ENCODE data around the gene FANCC. TPM values are rescaled to one million over a fixed set of nuclear protein-coding genes. Genes with fewer than 3 reads are reported as not detected.

The FANCC gene, protein sequence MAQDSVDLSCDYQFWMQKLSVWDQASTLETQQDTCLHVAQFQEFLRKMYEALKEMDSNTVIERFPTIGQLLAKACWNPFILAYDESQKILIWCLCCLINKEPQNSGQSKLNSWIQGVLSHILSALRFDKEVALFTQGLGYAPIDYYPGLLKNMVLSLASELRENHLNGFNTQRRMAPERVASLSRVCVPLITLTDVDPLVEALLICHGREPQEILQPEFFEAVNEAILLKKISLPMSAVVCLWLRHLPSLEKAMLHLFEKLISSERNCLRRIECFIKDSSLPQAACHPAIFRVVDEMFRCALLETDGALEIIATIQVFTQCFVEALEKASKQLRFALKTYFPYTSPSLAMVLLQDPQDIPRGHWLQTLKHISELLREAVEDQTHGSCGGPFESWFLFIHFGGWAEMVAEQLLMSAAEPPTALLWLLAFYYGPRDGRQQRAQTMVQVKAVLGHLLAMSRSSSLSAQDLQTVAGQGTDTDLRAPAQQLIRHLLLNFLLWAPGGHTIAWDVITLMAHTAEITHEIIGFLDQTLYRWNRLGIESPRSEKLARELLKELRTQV
- 3.1 and 5.4 TPM in 2 replicates for total RNA-seq

DNA sequence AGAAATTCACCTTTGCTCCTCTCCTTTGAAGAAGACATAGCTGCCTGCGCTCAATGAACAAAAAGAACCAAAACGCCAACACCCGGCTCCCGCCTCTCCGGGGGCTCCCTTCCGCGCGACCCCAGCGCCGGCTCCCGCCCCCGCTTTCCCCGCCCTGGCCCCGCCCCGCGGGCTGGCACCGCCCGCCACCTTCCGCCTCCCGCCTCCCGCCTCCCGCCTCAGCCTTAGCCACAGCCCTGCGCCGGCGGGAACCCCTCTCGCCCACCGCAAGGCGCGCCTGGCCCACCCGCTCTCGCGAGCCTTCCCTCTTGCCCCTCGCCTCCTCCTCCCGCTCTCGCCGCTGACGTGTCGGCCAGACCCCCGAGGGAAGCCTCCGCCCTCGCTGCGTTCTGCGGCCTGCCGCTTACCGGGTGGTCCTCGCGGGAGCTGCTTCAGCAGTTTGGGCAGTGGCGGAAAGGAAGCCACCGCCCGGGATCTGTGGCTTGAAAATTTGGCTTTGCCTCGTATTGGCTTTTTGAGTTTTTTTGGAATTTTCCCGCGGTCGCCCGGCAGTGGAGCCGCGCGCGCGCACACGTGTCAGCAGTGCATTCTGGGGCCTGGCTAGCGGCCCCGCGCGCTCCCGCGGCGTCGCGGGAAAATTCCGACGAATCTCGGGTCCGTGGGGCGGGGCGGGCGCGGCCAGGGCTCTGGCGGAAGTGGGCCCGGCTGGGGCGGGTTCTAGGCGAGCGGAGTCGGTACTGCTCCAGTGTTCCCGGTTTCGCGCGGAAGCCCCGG, at the start of gene FANCC:
Gene FANCC, minus strand, starts transcription at position 591 of the 774 bp plus-strand sequence. CDS start 68,418 bp downstream, outside the sequence.

Other genes with a start within 250 kb of the FANCC start
- gene PTCH1, start 199.3 kb upstream of the FANCC start, total RNA-seq, result 1.3 and 2.3 TPM in 2 replicates

All from regular cardiac myocyte (primary cell).